Right atrium auricular region (tissue), 2 donors: ENCODE results near the gene ZSWIM5. TPM values are rescaled to one million over a fixed set of nuclear protein-coding genes. Genes with fewer than 3 reads are reported as not detected.

Experiments used
- DNase-seq: peaks from one replicate; pipeline ENCODE4 v3.0.0-alpha.2; 2019; ENCODE audit warnings: low spot score
- H3K27ac ChIP-seq, 2 donors: fragments of 200-600 bp; sonication (generic); 1 replicate in 1 of 2; 2 replicates in 1 of 2; pipeline ENCODE4 v1.5.1; 2016 to 2019
- H3K27me3 ChIP-seq, 2 donors: fragments of 200-600 bp; sonication (generic); one replicate each; pipeline versions ENCODE4 v1.5.1 to v1.6.0; 2017 to 2019
- H3K36me3 ChIP-seq: fragments of 200-600 bp; sonication (generic); one replicate; pipeline ENCODE4 v1.5.1; 2016
- H3K4me1 ChIP-seq, 2 donors: fragments of 200-600 bp; sonication (generic); one replicate each; pipeline versions ENCODE4 v1.5.1 to v1.6.0; 2017 to 2019
- H3K4me3 ChIP-seq, 2 donors: fragments of 200-600 bp; sonication (generic); 1 replicate in 1 of 2; 2 replicates in 1 of 2; pipeline ENCODE4 v1.5.1; 2017 to 2019; ENCODE audit warnings: mild to moderate bottlenecking in 1 of 2, moderate library complexity in 1 of 2
- H3K9me3 ChIP-seq, 2 donors: fragments of 200-600 bp; sonication (generic); one replicate each; pipeline ENCODE4 v1.5.1; 2019
- CTCF ChIP-seq, 2 donors: fragments of 200-600 bp; sonication (generic); IDR thresholded peaks; one replicate each; pipeline ENCODE4 v1.5.1; 2019; ENCODE audit warnings: antibody characterized with exemption in 2 of 2
- total RNA-seq, 2 donors: library from RNA; depleted of rRNA; stranded (reverse); fragments of >200 nt; gene quantifications; one replicate each; pipeline ENCODE4 v1.1.0, GENCODE V29; 2016

Gene ZSWIM5
- total RNA-seq, 2 donors from 2014 or later: 1.2 to 1.7 TPM

- Histone ChIP-seq H3K9me3 (no peaks in the 10 kb centered on the region), H3K4me3 (no peak overlapping the region), H3K27ac (no peak overlapping the region), H3K4me1 (no peaks in the 10 kb centered on the region), H3K36me3 (no peaks in the 10 kb centered on the region), H3K27me3 (no peaks in the 10 kb centered on the region)
- DNase-seq: no peak
- TF ChIP-seq CTCF (IDR thresholded peaks at IDR 0.05): no peak
Observed at GRCh38 chr1:45033356-45033755, 173.0 kb downstream of the ZSWIM5 start.

GRCh38 chr1:45032837-45033236 lies 173.6 kb downstream of the ZSWIM5 start:
- no peak for TF ChIP-seq CTCF (IDR thresholded peaks at IDR 0.05)
- no peak for DNase-seq
- no peak overlapping the region for H3K4me3 ChIP-seq
- no peak overlapping the region for H3K27ac ChIP-seq
- no peaks in the 10 kb centered on the region for H3K36me3 ChIP-seq
- H3K4me1 ChIP-seq: no peaks in the 10 kb centered on the region
- H3K27me3 ChIP-seq: no peaks in the 10 kb centered on the region
- no peaks in the 10 kb centered on the region for H3K9me3 ChIP-seq

- H3K4me3 ChIP-seq: no peak overlapping the region
- no peak for DNase-seq
- H3K4me1 ChIP-seq: no peaks in the 10 kb centered on the region
- TF ChIP-seq CTCF (IDR thresholded peaks at IDR 0.05): no peak
- H3K27ac ChIP-seq: no peak overlapping the region
- no peaks in the 10 kb centered on the region for H3K27me3 ChIP-seq
- H3K9me3 ChIP-seq: no peaks in the 10 kb centered on the region
- H3K36me3 ChIP-seq: no peaks in the 10 kb centered on the region
Observed at GRCh38 chr1:45026446-45026845, 180.0 kb downstream of the ZSWIM5 start.

- TF ChIP-seq CTCF (IDR thresholded peaks at IDR 0.05): no peak
- Histone ChIP-seq H3K36me3 (no peaks in the 10 kb centered on the region), H3K4me1 (no peaks in the 10 kb centered on the region), H3K4me3 (no peak overlapping the region), H3K9me3 (no peaks in the 10 kb centered on the region), H3K27ac (no peak overlapping the region), H3K27me3 (no peaks in the 10 kb centered on the region)
- DNase-seq: no peak
Observed at GRCh38 chr1:45023663-45024062, 182.7 kb downstream of the ZSWIM5 start.

GRCh38 chr1:45018599-45019230 lies 187.7 kb downstream of the ZSWIM5 start:
- Histone ChIP-seq H3K36me3 (no peaks in the 10 kb centered on the region), H3K27me3 (no peaks in the 10 kb centered on the region), H3K27ac (no peak overlapping the region), H3K9me3 (no peaks in the 10 kb centered on the region), H3K4me1 (peaks cover 0 to 7% of the 10 kb centered on the region in 2 donors), H3K4me3 (no peak overlapping the region)
- TF ChIP-seq CTCF (IDR thresholded peaks at IDR 0.05): peak; percentile 37 to 75
- peak; percentile 55 for DNase-seq

GRCh38 chr1:45016767-45017166 lies 189.6 kb downstream of the ZSWIM5 start:
- Histone ChIP-seq H3K27me3 (no peaks in the 10 kb centered on the region), H3K27ac (no peak overlapping the region), H3K4me3 (no peak overlapping the region), H3K4me1 (peaks cover 0 to 21% of the 10 kb centered on the region in 2 donors), H3K9me3 (no peaks in the 10 kb centered on the region), H3K36me3 (no peaks in the 10 kb centered on the region)
- no peak for DNase-seq
- no peak for TF ChIP-seq CTCF (IDR thresholded peaks at IDR 0.05)
